Endothelial cell of umbilical vein (primary cell): ENCODE data around the gene SEMA6C.

Source experiments
- EZH2 ChIP-seq: IDR thresholded peaks from 2 replicates; pipeline ENCODE4 v1.6.1; 2012; ENCODE audit warnings: borderline replicate concordance, low read depth, mild to moderate bottlenecking, moderate library complexity, low read length, inconsistent platforms; ENCODE audit not compliant: severe bottlenecking
- FOS ChIP-seq: IDR thresholded peaks from 2 replicates; pipeline ENCODE4 v1.6.1; 2011; ENCODE audit warnings: mild to moderate bottlenecking, low read length, moderate library complexity, borderline replicate concordance; ENCODE audit not compliant: insufficient read depth
- POLR2A ChIP-seq: IDR thresholded peaks from 2 replicates; pipeline ENCODE4 v1.6.1; 2012; ENCODE audit warnings: low read depth, mild to moderate bottlenecking, control low read depth, low read length
- TF ChIP-seq, protein P1 (sequence below), 2 donors: IDR thresholded peaks; 1 replicate in 1 of 2; 2 replicates in 1 of 2; pipeline ENCODE4 v1.5.1; 2011; ENCODE audit warnings: low read length in 2 of 2, mild to moderate bottlenecking in 2 of 2, moderate library complexity in 2 of 2, control low read depth in 1 of 2, inconsistent platforms in 1 of 2, low read depth in 1 of 2; ENCODE audit not compliant: insufficient read depth in 1 of 2; ENCODE audit errors: extremely low read depth in 1 of 2
- TF ChIP-seq, protein P2 (sequence below): IDR thresholded peaks from 2 replicates; pipeline ENCODE4 v1.6.1; 2011; ENCODE audit not compliant: insufficient read depth, insufficient read length

DNA sequence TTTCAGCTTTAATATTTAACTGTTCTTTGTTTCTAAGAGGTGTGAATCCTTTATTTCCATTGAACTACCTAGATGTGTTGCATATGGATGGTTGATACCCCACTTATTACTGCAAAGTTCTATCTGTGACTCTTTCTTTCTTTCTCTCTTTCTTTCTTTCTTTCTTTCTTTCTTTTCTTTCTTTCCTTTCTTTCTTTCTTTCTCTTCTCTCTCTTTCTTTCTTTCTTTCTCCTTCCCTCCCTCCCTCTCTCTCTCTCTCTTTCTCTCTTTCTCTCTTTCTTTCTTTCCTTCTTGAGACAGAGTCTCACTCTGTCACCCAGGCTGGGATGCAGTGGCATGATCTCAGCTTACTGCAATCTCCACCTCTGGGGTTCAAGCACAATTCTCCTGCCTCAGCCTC is 41.8 kb downstream of the SEMA6C start:
- TF ChIP-seq, protein P1, sequence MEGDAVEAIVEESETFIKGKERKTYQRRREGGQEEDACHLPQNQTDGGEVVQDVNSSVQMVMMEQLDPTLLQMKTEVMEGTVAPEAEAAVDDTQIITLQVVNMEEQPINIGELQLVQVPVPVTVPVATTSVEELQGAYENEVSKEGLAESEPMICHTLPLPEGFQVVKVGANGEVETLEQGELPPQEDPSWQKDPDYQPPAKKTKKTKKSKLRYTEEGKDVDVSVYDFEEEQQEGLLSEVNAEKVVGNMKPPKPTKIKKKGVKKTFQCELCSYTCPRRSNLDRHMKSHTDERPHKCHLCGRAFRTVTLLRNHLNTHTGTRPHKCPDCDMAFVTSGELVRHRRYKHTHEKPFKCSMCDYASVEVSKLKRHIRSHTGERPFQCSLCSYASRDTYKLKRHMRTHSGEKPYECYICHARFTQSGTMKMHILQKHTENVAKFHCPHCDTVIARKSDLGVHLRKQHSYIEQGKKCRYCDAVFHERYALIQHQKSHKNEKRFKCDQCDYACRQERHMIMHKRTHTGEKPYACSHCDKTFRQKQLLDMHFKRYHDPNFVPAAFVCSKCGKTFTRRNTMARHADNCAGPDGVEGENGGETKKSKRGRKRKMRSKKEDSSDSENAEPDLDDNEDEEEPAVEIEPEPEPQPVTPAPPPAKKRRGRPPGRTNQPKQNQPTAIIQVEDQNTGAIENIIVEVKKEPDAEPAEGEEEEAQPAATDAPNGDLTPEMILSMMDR (IDR thresholded peaks at IDR 0.05; ENCODE audit: extremely low read depth in 1 of 2, insufficient read depth in 1 of 2, low read depth in 1 of 2, low read length in 2 of 2), result no peak
- no peak for TF ChIP-seq POLR2A
- no peak for TF ChIP-seq EZH2
- TF ChIP-seq, protein P2, sequence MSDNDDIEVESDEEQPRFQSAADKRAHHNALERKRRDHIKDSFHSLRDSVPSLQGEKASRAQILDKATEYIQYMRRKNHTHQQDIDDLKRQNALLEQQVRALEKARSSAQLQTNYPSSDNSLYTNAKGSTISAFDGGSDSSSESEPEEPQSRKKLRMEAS, result no peak
- TF ChIP-seq FOS, result no peak
